Dermis blood vessel endothelial cell (primary cell): ENCODE measurements around the gene AKT1. TPM values are rescaled to one million over a fixed set of nuclear protein-coding genes. Genes with fewer than 3 reads are reported as not detected.

Experiments used
- DNase-seq: peaks from one replicate; pipeline ENCODE4 v3.0.0; 2010
- total RNA-seq: library from RNA; depleted of rRNA; stranded (reverse); fragments of >200 nt; gene quantifications from 2 replicates; pipeline ENCODE4 v1.2.3, GENCODE V29; 2014

Gene AKT1
- total RNA-seq, 1 donor from 2014 or later, result 163 TPM

DNA sequence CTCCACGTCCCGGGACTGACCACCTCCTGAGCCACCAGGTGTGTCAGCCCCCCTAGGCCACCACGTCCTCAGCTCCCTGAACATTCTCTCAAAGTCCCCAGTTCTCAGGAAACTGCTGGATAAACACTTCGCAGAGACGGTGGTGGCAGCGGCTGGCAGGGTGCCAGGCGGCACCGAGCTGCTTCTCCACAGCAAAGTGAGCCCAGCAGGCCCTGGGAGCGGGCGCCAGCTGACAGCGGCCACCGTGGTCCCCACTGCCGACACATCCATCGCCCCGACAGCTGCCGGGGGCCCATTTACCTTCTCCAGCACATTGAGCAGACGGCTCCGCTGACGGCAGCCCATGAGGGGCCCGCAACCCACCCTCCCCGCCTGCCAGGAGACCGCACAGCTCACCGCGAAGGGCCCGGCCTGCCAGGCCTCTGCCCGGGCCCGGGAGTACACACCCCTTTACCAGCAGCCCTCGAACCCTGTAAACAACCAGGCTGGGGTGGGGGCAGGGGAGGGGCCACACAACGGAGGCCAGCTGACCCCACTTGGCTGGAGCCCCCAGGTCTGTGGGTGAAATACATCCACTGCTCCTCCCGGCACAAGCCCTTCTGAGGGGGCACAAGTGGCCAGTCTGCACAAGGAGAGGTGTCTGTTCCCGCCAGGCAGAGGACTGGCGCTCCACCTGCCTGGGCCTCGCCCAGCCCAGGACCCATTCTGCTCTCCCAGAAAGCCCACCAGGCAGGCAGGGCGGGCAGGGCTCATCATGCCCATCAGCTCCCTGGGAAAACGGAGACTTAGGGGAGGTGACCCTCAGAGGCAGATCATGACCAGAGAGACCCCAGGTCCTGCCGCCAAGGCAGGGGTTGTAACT, 10.5 kb downstream of the AKT1 start:
- DNase-seq, result peak; percentile 44

DNA sequence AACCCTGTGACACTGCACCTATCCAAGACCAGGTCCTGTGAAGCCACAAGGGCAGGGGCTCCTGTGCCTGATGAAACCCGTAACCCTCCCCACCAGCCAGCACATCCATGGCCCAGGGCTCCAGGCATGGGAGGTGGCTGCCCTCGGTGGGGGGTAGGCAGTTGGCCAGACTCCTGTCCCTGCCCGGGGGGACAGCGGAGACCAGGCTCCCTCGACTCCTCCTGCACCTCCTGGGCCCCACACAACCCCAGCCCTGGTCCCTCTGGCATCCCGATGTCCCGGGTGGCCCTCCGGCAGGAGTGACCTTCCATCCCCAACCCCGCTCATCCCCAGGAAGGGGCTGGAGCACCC, 11.4 kb downstream of the AKT1 start:
- DNase-seq, result no peak

DNA sequence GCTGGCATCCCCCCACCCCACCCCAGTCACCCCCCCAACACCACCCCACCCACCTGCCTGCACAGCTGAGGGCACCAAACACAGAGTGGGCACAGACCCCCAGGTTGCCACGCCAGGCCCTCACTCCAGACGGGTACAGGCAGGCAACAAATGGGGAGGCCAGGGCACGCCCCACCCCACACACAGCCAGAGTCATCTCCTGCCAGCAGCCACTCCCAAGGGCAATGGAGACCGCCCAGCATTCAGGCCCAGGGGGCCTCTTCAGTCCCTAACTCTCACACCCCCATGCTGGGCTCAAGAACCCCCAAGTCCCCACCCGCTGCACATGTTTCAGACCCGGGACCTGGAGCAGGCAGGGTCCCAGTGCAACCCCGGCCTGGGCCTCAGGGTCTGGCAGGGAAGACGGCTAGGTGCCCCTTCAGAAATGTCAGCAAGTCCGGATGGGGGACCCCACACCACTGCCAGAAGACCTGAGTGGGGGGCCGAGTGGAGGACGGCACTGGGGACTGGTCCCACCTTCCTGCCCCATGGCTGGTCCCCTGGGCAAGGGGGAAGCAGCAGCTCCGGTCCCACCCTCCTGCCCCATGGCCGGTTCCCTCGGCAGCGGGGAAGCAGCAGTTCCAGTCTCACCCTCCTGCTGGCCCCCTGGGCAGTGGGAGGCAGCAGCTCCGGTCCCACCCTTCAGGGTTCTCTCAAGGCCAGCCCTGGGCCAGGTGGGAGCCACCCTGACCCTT, 11.9 kb downstream of the AKT1 start:
- no peak for DNase-seq

DNA sequence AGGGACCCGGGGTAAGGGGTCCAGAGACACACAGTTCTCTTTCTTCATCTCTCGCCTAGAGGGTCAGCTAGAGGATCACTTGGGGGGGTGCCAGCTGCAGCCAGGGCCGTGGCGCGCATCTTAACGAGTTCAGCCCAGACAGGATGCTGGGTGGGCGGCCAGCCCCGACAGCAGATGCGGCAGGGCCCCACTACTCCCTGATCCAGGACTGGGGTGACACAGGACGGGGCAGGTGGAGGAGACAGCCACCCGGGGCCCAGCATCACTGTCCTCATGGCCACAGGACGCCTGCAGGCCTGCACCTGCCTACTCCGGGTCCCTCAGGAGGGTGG, 12.8 kb downstream of the AKT1 start:
- no peak for DNase-seq

DNA sequence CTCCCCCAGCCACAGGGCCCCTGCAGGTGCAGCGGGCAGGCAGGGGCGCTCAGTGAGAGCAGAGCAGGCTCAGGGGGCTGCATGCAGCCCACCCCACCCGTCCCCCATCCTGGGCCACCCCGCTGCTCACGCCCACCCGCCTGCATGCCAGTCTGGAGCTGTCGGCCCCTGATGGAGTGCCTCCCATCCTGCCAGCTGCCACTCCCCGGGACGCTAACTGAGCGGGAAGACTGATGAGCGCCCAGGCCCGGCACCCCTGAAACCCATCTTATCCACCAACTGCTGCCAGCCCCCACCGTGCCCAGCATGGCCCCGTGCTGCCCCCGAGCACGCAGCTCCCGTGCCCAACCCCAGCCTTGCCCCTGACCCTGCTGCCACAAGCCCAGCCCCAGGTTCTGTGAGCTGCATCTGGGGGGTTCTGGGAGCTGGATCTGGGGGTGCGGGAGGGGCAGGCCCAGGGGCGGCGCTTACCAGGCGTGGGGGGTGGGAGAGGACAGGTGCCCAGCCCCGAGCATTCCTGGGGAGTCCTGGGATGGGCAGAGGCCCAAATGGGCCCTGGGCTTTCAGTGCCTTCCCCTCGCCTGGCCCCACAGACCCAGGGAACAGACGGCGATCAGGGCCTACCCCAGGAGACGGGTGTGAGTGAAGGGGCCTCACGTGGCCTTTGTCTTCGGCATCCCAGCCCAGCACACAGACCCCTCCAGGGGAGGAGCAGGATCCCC, 13.3 kb downstream of the AKT1 start:
- DNase-seq, result no peak

DNA sequence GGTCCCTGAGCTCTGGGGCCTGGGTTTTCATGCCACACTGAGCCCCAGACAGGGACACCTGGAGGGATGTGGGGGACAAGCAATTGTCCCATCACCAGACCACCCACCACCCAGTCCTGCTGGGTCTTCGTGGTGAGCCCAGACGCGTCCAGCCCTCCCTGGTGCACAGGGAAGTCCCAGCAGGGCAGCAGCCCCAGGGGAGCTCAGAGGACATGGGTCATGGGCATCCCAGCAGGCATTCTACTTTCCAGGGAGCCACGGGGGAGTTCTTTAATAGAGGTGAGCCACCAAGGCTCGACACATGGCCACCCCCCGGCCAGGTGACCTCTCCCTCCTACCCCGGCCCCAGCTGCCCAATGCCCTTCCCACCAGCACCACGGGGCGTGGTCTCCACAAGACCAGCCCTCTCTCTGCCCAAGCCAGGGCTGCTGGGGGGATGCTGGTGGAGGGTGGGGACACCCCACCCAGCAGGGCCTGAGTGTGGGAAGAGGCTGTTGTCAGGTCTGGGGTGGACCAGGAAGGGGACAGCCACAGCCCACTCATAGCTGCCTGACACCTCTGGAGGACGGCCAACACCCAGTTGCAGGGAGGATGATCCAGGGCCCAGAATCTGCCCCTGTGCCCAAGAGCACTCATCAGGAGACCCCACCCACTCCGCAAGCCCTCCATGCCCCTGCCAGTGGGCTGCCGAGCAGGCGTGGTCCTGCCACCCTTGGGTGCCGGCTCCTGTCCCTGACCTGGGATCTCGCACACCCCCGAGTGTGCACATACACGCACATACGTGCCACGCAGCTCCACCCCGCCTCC, 14.1 kb downstream of the AKT1 start:
- no peak for DNase-seq

DNA sequence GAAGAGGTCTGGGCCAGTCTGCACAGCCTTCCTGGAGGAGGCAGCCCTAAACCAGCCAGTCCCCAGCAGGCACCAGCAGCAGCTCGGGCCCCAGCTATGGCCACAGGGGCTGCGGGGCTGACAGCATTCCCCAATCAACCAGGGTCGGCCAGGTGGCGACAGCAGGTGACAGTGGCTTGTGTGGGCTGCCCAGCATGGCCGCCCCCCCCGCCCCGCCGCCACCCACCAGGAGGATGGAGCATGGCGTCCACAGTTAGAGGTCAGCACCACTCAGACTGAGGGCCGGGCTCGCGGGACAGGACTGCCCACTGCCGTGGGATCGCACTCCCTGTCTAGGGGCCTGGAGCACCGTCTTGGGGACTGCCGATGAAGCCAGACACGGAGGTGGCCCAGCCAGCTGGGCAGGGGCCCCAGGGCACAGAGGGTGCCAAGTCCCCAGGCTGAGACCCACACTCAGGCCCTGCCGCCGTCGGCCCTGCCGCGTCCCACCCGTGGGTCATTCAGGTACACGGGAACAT, 15.0 kb downstream of the AKT1 start:
- no peak for DNase-seq

DNA sequence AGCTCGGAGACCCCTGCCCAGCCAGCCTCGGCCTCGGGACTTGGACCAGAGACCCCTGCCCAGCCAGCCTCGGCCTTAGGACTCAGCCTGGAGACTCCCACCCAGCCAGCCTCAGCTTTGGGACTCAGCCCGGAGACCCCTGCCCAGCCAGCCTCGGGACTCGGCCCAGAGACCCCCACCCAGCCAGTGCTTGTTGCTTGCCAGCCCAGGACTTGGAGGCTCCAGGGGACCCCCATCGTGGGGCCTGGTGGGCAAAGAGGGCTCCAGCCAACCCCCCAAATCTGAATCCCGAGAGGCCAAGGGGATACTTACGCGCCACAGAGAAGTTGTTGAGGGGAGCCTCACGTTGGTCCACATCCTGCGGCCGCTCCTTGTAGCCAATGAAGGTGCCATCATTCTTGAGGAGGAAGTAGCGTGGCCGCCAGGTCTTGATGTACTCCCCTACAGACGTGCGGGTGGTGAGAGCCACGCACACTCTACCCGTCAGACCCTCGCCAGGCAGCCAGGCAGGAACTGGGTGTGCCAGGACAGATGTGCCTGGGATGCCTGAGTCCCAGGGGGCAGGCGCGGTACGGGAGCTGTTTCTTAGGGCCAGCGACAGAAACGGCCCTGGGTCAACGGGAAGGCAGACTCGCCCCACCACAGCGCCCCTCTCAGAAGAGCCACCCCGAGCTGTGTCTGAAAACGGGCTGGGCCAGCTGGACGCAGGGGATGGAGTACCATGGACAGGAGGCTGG, 15.6 kb downstream of the AKT1 start:
- DNase-seq, result no peak

DNA sequence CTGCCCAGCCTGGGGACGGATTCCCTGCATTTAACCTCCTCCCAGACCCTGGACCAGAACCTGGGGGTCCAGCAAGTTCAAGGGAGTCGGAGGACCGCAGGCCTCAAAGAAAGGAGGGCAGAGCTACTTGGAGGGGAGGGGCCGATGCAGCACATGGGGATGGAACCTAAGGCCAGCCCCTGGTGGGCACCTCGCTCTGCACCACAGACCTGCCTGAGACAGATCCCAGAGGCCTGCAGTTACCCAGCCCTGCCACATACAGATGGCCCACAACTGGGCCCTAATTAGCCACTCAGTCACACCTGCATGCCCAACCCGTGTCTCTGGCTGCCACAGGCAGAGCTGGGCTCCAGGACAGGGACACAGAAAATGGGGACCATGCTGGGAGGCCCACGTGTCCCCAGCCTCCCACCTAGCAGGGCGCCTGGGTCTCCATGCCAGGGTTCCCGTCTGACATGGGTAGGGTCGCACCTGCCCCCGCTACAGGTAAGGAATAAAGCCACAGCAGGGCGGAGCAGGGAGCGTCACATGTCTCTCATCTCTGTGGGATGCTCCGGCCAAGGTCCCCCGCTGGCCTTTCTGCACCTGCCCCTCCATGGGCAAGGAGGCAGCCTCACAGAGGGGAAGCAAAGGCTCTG, 16.7 kb downstream of the AKT1 start:
- DNase-seq, result no peak

DNA sequence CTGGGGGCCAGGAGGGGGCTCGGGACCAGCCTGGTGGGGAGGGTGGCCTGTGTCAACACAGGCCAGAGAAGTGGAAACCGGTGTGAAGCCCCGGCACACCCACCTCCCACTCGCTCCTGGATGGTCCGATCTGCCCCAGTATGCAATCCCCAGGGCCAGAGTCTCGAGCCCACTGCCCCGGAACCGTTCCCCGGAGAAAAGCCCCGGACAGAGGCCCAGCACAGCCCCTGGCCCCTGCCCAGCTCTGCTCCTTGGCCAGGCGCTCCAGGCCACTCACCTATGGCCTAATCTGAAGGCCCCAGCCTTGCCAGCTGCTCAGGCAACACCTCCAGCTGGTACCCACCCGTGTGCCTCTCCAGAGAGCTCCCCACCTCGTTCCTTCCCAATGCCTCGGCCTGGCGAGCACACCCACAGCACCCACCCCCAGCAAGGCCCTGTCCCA, 17.7 kb downstream of the AKT1 start:
- no peak for DNase-seq

DNA sequence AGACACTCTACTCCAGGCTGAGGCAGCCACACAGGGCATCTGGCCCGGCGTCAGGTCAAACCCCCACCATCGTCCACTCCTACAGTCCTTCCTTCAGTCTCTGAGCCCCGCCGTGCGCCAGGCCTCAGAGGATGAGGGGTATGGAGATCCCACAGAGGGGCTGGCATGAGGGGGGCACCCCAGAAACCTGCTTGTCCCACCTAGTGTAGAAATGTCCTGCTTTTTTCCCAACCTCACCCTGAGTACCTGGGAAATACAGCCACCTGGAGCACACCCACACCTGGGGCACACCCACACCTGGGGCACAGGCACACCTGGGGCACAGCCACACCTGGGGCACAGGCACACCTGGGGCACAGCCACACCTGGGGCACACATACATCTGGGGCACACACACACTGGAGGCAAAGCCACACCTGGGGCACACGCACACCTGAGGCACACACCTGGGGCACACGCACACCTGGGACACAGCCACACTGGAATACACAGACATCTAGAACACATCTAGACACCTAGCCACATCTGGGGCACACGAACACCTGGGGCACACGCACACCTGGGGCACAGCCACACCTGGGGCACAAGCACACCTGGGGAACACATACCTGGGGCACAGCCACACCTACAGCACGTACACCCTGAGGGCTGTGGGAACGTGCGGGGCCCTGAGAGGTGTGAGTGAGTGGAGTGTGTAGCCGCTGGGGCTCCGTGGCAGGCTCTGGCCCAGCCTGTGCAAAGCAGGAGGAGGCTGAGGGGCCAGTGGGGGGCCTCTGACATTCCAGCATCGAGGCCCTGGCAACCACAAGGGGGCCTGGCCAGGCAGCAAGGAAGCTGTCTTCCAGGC, 18.4 kb downstream of the AKT1 start:
- DNase-seq, result no peak

DNA sequence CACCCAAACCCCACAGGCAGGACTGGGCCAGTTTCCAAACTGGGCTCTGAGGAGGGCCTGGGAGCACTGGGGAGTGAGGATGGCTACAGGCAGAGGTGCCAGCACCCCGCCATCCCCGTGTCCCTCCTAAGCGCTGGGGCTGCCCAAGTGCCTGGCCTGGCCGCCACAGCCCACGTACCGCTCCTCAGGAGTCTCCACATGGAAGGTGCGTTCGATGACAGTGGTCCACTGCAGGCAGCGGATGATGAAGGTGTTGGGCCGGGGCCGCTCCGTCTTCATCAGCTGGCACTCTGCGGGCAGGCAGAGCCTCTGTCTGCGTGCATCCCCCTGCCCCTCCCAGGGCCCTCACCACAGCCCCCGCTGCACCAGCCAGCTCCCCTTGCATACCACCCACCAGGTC, 19.1 kb downstream of the AKT1 start:
- no peak for DNase-seq

DNA sequence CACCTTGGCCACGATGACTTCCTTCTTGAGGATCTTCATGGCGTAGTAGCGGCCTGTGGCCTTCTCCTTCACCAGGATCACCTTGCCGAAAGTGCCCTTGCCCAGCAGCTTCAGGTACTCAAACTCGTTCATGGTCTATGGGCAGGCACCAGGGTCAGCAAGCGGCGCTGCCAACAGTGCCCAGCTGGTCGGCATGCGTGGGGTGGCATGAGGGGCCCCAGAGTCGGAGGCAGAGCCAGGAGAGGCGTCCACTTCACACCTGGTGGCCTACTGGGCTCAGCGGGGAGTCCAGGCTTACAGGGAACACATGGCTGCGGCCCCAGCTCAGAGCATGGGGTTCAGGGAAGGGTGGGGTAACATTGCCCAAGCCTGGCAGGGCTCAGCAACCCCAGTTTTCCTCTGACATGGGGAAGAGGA, 20.5 kb downstream of the AKT1 start:
- no peak for DNase-seq

DNA sequence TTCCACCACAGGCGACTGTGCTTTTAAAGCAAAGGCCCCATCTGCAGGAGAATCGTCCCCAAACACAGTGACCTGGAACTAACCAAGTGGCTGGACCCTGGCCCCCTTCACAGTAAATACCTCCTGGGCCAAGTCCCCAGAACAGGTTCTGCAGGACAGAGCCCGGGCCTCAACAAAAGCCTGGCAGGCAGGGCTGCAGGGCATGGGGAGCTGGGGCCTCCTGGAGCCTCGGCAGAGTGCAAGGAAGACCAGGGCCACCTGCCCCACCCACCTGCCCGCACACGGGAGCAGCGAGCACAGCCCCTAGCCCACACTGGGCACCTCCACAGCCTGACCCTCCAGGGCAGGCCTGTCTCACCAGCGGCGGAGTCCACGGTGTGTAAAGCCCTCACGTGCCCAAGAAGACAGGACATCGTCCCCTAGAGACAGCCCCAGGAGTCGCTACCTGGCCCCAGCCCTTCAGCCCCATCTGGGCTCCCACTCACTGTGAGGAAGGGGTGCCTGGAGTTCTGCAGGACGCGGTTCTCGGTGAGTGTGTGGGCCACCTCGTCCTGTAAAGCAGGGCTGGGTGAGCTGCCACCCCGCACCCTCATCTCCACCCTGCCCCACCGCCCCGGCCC, 21.0 kb downstream of the AKT1 start:
- no peak for DNase-seq

DNA sequence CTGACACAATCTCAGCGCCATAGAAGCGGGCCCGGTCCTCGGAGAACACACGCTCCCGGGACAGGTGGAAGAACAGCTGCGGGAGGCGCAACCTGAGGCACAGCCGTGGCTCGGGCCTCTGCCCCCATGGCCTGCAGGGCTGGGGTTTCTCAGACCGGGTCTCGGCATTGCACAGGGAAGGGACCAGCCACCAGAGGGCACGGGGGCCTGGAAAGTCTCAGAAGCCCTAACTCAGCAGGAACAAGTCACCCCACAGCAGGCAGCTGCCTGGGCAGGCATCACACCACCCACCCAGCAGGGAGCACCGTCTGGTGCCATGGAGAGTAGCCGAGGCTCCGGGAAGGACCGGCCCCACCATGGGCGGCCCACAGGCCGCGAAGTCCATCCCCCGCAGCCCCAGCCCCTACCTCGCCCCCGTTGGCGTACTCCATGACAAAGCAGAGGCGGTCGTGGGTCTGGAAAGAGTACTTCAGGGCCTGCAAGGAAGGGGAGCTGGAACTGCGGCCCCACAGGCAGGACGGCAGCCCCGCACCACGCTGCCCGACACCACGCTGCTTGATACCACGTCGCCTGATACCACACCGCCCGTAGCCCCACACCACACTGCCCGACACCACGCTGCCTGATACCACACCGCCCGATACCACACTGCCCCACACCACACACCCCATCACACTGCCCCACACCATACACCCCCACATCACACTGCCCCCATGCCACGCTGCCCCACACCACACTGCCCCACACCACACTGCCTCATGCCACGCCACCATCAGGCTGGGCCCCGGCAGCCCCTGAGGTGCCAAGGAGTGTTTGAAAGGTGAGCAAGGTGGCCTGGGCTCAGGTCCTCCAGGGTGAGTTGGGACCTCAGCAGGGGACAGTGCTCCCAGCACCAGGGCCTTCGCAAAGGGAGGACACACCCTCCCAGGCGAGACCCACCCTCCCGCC, 21.8 kb downstream of the AKT1 start:
- no peak for DNase-seq

DNA sequence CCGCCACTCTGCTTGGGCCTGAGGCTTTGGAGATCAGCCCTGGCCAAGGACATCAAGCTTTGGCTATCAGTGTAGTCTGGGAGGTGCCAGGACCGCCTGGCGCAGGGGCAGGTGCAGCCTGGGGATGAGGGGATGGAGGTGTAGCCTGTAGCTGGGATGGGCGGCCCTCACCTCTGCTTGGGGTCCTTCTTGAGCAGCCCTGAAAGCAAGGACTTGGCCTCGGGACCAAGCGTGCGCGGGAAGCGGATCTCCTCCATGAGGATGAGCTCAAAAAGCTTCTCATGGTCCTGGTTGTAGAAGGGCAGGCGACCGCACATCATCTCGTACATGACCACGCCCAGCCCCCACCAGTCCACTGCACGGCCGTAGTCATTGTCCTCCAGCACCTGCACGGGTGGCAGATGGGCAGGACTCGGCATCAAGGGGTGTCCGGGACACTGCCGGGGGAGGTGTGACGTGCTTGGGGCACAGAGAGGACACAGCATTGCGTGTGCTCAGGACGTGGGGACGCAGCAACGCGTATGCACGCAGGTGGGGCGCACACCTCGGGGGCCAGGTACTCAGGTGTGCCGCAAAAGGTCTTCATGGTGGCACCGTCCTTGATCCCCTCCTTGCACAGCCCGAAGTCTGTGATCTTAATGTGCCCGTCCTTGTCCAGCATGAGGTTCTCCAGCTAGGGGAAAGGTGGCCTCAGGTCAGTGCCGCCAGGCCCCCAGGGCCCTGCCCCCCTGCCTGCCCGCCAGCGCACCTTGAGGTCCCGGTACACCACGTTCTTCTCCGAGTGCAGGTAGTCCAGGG, 22.6 kb downstream of the AKT1 start:
- DNase-seq, result no peak

DNA sequence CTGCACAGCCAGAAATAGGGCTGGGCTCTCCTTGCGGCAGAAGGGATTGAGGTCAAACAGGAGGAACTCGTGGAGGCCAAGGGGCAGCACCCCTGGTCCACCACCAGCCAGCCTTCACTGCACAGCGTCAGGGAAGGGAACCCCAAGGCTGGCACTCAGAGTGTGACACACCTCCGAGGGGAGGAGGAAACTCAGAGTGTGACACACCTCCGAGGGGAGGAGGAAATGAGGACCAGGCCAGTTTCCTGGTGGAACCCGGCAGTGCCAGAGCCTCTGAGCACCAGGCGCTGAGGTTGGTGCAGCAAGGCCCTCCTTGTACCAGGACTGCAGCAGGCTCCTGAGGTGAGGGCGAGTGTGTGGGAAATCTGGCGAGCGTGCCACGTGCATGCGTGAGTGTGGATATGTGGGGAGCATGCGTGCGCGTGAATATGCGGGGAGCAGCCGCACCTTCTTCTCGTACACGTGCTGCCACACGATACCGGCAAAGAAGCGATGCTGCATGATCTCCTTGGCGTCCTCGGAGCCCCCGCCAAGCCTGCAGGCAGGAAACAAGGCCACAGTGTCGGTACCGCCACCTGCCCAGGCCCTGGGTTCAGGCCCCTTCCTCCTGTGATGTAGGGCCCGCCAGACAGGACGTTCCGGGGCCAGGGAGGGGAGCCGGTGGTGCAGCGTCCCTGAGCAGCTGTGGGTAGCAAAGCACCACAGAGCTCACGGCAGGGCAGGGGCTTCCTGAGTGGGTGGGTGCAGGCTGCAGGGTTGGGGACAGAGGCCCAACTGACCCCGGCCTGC, 23.4 kb downstream of the AKT1 start:
- DNase-seq, result no peak
